Measurements from ENCODE around the gene DDX24.

- no peak for TF ChIP-seq CTCF (IDR thresholded peaks at IDR 0.05; ENCODE audit: insufficient read depth, low read depth, low read length)
- TF ChIP-seq EZH2 (IDR thresholded peaks at IDR 0.05; ENCODE audit: insufficient read depth, low read length): no peak
These were observed 80.0 kb downstream of the DDX24 start for GRCh38 chr14:94001016-94001415.
